DMS53 treated with DMSO at 0.1 percent for 48 hours (cell line): Measurements from ENCODE around the gene KREMEN1.

Source experiments
- DNase-seq: peaks from one replicate; lab custom pipeline; 2025; ENCODE audit not compliant: unreplicated experiment; lab: John Stamatoyannopoulos, UW

Gene KREMEN1

DNA sequence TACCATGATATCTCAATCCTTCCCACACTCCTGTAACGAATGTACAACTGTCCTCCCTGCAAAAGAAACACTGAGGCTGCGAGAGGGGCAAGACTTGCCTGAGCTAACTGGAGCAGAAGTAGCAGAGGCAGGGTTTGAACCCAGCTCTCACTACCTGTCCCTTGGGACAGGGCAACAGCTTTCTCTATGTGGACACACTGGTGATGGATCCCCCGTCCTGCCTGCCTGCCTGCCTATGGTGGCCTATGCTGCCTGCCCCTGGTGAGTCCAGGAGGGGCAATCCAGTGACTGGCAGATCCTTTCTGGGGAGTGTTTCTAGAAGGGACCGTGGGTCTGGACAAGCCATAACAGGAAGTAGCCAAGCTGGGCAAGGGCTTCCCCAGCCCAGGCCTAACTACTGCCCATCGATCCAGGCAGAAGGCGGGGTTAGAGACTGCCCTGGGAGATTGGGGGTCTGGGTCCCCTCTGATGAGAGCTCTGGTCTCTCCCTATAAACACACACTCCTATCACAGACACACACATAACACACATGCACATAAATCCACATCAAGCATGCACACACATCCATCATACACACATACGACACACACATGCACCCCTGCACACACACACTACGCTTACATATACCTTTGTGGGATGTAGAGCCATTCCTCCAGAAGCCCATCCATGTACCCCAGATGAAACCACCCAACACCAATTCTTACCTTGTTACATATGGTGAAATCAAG is 131.8 kb downstream of the KREMEN1 start:
- no peak for DNase-seq

DNA sequence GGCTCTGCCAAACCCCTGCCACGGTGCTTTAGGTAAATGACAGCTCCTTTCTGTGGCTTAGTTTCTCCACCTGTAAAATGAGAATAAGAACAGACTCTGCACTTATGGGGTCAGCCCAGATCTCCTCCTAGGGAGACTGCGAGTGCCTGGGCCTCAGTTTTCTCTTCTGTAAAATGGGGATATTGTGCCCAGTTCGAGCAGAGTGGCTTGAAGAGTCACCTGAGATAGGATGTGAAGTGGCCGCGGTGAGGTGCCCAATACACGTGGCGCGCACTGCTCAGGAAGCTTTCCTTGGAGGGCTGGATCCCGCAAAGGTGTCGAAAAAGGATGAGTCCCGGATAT is 132.4 kb downstream of the KREMEN1 start:
- DNase-seq, result no peak

DNA sequence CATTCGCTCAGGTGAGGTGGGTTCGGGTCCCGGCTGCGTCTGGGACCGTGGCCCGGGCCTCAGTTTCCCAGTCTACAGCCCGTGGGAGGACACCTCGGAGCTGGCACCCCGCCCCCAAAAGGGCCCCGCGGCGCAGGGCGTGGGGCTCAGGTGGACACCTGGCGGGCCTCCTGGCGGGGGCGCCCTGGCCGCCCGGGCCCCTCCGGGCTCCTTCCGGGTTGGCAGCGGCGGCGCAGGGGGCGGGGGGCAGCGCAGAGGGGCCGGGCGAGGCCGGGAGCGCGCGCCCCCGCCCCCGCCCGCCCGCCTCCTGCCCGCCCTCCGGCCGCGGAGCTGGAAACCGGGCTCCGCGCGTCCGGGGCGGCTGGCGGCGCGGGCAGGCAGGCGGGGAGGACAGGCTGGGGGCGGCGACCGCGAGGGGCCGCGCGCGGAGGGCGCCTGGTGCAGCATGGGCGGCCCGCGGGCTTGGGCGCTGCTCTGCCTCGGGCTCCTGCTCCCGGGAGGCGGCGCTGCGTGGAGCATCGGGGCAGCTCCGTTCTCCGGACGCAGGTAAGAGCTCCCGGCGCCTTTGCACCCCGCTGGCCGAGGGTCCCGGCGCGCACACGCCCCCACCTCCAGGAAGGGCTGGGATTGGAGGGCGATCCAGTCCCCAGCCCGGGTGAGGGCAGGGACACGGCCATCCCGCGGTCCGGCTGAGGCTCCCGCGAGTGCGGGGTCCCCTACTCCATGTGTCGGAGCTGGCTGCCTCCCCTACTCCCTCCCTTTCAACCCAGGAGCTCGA is 132.9 kb downstream of the KREMEN1 start, which contains the start of gene EMID1:
TSS of gene EMID1 (plus strand) at position 303 of the 778 bp plus-strand sequence. CDS start at position 446, 143 bp downstream.
- DNase-seq, result no peak

DNA sequence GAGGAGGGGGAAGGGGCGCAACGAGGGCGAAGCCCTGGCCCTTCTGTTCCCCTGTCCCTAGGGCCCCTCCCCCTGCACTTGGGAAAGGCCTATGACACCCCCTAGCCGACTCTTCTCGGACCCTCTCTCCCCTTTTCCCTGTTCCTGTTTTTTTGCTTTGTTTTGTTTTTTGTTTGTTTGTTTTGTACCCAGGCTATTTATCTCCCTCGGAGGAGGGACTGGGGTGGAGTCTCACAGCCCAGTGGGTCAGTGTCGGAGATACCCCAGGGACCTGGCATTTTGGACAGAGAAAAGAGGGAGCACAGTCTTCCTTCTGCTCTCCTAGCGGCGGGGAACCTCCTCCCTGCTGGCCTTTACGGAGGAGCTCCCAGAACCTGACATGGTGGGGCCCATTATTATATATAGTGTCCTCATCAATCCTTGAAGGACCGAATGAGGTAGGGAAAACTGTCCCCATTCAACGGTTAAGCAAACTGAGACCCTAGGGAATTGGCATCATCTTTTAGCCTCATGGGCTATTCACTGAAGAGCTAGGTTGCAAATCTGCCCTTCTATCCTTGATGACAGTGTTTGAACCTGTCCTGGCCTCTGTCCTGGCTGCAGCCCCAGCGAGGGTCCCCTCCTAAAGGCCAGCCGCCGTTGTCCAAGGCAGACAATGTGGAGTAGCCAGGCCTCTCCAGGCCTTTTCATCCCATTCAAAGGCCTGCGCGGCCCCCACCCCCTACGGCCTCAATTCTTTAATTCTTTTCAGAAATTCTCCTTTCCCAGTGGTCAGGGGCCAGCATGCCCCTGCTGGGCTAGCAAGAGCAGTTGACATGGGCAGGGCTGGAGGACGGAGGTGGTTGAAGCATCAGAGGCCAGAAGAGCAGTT is 133.8 kb downstream of the KREMEN1 start:
- DNase-seq, result no peak

DNA sequence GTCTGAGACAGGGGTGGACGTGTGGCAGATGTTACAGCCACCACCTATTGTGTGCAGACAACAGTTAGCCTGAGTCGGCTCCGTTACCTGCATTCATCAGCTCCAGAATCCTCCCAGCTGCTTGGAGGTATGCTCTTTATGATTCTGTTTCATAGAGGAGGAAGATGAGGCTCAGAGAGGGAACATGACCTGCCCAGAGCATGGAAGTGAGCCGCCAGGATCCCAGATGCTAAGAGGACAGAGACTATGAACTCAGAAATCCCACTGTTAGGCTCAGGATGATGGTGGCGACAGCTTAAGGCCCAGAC is 134.4 kb downstream of the KREMEN1 start:
- DNase-seq, result no peak

DNA sequence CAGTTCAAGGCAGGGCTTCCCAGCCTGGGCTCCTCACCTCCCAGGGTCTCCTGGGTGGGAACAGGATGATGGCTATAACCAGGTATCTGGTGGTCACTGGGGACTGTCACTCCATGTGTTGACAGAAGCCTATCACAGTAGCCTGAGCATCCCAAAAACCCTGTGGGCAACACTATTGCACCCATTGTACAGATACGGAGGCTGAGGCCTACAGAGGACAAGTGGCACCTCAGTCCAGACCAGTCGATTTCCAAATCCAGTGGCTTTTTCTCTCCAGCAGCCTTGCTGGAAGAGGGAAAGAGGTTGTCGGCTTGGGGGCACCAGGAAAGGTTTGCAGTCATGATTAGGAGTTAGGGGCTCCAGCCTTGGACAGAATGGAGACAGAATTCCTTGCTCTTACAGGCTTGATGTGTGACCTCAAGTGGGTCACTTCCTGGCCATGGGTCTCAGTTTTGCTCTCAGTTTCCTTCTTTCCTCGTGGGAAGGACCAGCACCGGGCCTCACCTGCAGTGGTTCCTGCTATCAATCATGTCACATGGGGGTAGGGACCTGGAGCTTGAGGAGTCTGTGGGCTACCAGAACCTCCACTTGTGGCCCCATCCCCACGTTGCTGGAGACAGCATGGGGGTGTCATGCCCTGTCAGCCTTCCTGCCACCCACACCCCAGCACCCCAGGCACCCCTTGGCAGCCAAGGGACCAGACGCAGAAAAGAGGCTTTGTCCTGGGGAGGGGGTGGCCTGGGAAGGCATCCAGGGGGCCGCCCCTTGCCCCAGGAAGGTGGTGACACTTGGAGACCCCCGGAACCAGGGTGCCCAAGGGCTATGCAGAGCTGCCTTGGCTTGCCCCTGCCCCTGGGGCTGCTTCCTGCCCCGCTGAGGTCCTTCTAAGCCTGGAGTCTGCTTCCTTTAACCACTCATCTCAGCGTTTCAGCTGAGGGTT is 135.0 kb downstream of the KREMEN1 start:
- no peak for DNase-seq

DNA sequence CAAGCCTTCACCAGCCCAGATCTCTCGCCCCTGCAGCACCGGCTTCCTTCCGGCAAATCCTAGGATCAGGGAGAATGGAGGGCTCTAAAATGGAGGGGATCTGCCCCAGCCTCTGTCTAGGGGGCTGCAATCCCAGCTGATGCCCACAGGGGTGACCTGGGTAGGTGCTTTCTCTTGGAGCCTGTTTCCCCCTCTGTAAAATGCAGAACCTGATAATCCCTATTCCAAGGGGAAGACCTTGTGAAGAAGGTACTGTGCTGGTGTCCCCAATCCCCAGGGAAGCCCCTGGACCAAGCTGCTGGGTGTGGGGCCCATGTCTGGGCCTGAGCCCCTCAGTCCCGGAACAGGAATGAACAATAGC is 135.6 kb downstream of the KREMEN1 start:
- no peak for DNase-seq

DNA sequence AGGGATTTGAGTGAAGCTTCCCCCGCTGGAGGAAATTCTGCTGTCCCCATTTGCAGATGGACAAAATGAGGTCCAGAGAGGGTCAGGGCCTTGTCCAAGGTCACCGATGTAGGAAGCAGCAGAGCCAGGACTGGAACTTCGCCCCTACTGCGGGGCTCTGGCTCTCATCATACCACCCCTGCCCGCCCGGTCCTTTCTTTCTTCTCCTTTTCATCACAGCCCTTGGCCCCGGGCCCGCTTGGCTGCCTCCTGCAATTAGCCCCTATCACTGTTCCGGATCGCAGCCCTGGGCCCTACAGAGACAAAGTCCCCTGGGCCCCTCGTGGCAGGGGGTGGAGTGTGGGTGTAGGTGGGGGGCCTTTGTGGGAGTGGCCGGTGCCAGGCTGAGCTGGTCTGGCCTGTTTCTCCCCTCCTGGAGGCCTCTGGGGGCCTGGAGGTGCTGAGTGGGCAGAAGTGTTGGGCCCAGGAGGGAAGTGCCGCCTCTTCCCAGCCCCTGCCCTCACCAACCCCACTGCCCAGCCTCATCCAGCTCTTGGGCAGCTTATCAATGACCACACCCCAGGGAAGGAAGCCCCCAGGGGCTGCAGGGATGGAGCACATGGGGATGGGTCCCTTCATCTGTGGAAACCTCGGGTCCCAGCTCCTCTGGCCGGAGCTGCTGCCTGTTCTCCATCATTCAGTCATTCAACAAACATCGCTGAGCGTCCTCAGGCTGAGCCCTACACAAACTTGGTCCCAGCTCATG is 136.2 kb downstream of the KREMEN1 start:
- no peak for DNase-seq

DNA sequence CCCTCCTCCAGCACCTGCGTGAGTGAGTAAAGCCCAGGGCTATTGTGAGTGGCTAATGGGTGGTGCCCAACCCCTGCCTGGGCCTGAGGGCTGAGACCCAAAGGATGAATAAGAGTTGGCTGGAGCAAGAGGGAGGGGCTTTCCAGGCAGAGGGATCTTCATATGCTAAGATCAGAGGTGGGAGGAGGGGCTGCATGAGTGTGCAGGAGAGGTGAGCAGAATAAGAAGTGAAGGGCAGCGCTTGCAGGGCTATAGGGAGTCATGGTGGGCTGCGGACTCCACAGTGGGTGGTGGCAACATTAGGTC is 136.7 kb downstream of the KREMEN1 start:
- no peak for DNase-seq

DNA sequence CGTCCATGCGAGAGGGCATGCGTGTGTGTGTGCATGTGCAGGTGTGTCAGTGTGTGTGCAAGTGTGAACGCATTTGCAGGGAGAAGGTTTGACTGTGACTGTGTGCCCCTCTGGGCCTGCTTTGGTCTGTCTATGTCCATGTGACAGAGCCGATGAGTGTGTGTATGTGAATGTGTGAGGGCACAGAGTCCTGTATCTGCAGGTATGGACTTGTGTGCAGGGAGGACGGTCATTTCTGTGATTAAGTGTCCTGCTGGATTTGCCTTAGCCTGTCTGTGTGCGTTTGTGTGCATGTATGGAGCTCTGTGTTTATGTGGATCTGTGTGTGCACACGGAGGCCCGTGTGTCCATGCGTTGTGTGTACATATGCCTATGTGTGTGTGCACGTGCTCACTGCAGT is 138.2 kb downstream of the KREMEN1 start:
- DNase-seq, result no peak

DNA sequence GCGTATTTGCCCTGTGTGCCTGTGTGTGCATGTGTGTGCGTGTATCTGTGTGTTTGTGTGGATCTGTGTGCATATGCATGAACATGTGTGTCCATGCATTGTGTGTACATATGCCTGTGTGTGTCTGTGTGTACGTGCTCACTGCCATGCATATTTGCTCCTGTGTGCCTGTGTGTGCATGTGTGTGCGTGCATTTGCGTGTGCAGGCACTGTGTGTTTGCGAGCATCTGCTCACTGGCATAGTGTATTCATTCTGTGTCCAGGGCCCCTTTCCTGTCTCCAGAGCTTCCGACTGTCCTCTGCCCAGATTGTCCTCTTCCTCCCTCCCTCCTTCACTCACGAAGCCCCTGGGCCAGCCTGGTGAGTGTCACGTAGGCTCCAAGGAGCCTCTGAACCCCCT is 138.6 kb downstream of the KREMEN1 start:
- no peak for DNase-seq

DNA sequence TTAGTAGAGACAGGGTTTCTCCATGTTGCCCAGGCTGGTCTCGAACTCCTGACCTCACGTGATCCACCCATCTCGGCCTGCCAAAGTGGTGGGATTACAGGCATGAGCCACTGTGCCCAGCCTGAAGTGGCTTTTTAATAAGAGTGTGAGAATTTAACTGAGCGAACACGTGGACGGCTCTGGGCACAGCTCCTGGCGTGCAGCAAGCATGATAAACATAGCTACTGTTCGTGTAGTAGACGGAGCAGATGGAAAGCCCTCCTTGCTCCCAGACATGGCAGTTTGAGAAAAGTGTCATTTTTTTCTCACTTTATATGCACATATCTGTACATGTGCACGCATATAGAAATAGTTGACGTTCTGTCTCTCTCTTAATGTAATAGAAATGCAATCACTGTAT is 139.9 kb downstream of the KREMEN1 start:
- DNase-seq, result no peak

DNA sequence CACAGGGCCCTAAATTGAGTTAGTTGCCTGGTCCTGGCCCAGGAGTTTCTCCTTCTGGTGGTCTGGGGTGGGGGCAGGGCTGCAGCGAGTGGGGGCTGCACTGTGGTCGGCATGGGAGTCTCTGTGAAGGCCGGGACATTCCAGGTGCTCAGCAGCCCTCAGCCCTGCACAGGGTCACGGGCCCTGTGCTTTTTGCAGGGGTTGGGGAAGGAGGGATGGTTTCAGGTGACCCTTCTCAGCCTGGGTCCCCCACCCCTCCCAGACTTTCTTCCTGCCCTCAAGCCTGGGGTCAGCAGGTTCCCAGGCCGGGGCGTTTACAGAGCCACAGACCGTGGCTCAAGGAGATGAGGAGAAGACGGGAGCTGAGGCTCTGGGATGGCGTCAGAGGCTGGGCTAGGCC is 140.7 kb downstream of the KREMEN1 start:
- no peak for DNase-seq

DNA sequence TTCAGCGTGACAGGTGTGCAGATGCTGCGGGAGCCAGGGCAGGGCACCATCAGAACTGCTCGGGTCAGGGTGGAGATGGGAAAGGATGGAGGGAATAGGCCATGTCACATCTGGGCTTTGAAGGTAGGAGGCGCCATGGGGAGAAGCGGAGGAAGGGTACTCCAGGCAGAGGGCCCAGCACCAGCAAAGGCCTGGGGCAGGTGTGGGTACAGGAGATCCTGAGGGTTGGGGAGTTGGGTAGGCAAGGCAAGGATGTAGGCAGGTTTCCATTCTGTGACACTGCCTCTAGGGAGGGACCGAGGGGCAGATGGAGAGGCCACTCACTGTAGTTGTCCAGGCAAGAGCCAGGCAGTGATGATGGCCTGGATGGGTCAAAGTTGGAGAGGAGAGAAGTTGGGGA is 141.4 kb downstream of the KREMEN1 start:
- DNase-seq, result no peak

DNA sequence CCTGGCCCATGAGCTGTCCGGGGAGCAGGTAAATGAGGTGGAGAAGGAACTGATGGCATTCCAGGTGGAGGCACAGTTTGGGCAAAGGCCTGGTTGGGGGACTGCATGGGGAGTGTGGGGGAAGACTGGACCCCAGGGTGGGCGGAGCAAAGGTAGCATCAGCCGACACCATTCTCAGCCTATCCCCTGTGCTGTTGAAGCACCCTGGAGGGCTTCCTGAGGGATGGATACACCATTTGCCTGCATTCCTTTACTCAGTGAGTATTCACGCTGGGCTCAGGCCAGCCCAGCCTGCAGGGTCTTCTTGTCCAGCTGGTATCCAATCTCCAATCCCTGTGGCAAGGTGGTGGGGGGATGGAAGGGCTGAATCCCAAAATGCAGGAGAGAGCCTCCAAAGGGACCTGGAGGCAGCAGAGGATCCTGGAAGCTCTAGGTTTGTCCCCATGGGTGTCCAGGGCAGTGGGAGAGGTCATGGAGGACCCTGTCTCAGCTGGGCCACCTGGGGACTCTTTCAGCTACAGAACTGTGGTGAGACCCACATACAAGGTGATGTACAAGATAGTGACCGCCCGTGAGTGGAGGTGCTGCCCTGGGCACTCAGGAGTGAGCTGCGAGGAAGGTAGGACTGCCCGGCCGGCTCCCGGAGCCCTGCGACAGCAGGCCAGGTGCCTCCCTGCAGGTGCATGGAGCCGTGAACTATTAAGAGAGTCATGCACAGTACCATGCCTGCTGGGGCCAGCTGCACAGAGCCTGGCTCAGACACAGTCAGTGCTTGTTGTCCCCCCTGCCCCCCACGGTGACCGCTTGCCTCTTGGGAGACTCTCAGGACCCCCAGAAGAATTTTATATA is 142.4 kb downstream of the KREMEN1 start:
- DNase-seq, result no peak

DNA sequence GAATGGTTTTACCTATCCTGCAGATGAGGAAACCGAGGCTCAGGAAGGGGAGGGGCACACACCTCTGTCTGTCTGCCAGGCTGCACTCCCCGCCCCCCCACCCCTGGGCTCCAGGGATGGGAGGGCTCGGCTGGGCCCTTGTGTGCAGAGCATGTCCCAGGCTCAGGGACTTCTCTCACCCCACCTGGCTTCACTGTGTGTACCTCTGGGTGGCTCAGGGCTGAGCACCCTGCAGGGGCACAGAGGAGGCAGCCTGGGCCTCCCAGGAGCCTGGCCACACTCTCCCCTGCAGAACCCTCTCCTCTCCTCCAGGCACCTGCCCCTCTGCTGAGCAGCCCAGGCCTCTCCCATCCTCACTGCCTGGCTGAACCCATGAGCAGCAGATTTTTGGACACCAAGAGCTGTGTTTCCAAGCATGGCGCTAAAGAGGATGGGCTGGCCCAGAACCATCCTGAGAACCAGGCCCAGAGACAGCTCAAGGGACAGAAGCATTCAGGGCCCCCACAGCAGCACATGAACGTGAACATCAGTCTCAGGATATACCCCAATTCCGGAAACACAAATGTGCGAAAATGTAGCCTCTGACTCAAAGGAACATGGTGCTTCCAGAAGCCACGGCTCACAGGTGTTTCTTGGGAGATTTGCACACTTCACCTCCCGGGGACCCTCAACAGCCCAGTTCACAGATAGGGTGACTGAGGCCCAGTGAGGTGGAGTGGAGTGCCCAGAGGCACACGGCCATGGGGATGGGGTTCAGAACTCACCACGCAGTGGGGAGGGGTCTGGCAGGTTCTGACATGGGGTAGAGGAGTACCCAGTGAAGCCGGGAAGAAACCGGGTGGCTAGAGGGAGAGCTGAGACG is 143.4 kb downstream of the KREMEN1 start:
- no peak for DNase-seq

DNA sequence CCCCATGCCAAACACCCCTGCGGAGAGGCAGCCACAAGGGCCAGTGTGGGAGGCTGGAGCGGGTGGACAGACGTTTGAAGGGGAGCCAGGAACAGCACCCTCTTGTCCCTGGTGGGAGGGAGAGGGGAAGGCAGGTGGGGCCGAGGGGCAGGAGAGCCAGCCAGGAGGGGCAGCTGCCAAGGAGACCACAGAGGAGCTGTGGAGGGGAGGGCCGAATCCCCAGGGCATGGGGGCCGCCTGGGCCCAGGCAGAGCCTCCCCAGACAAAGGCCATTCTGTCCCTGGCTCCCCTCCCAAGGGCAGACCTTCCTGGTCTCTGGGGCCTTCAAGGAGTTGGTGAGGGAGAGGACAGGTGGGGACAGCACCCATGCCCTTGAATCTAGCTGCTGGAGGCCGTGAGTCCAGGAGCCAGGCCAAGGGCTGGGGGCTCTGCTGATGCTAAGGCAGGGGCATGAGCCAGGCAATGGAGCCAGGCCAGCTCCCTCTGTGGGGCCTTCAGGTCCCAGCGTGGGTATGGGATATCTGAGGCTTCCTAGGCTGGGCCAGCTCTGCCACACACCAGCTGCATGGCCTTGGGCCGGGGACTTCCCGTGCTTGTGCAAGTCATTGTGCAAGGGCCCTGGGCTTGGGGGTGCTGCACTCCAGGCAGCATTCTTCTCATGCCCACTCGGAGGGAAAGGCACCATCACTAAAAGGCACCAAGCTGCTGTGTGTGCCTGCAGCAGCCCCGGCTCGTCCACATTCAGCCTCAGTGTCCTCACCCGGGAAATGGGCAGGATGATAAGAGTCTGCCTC is 144.2 kb downstream of the KREMEN1 start:
- no peak for DNase-seq
